ENCODE measurements around the gene GSTM5. TPM values are rescaled to one million over a fixed set of nuclear protein-coding genes. Genes with fewer than 3 reads are reported as not detected.

The GSTM5 gene
- total RNA-seq, 1 donor from 2014 or later: not detected

GRCh38 chr1:109716121-109716520, 4.1 kb downstream of the GSTM5 start:
- FAIRE-seq: no peak
- TF ChIP-seq EZH2 (IDR thresholded peaks at IDR 0.05; ENCODE audit: insufficient read depth, low read length) (no peak), CTCF (IDR thresholded peaks at IDR 0.05; ENCODE audit: insufficient read depth, low read depth, low read length) (no peak)
- H3K36me3 Mint-ChIP-seq (ENCODE audit: low read depth, unreplicated experiment): no peaks in the 10 kb centered on the region

GRCh38 chr1:109716570-109717090, 4.6 kb downstream of the GSTM5 start:
- H4K20me1 ChIP-seq (ENCODE audit: insufficient read depth, low read length): no peaks in the 10 kb centered on the region
- no peaks in the 10 kb centered on the region for H3K9me3 Mint-ChIP-seq (ENCODE audit: unreplicated experiment)
- H3K79me2 ChIP-seq (ENCODE audit: insufficient read depth, low read length): no peaks in the 10 kb centered on the region
- no peak for TF ChIP-seq CTCF (IDR thresholded peaks at IDR 0.05; ENCODE audit: insufficient read depth, low read depth, low read length)
- TF ChIP-seq EZH2 (IDR thresholded peaks at IDR 0.05; ENCODE audit: insufficient read depth, low read length): no peak
- peaks cover 43% of the 10 kb centered on the region for H3K27me3 Mint-ChIP-seq (ENCODE audit: low read depth, unreplicated experiment)
- H3K4me3 ChIP-seq (ENCODE audit: insufficient read depth, low read depth, low read length): no peak overlapping the region
- H3K4me1 Mint-ChIP-seq (ENCODE audit: low read depth, unreplicated experiment): peaks cover 4% of the 10 kb centered on the region
- no peaks in the 10 kb centered on the region for H3K27me3 ChIP-seq (ENCODE audit: insufficient read depth, low read length)
- H3K36me3 ChIP-seq (ENCODE audit: insufficient read depth, low read length): no peaks in the 10 kb centered on the region
- H3K4me2 ChIP-seq (ENCODE audit: low read length): no peak overlapping the region
- H3K36me3 Mint-ChIP-seq (ENCODE audit: low read depth, unreplicated experiment): no peaks in the 10 kb centered on the region
- no peaks in the 10 kb centered on the region for H3K9me3 ChIP-seq (ENCODE audit: insufficient read depth, low read depth, low read length)
- FAIRE-seq: no peak
- H3K4me3 Mint-ChIP-seq (ENCODE audit: unreplicated experiment): no peak overlapping the region
- no peak overlapping the region for H3K9ac ChIP-seq (ENCODE audit: low read length)
- no peak for DNase-seq (ENCODE audit: low read depth)
- H3K27ac ChIP-seq (ENCODE audit: low read depth, low read length): no peak overlapping the region
- no peak overlapping the region for H3K27ac Mint-ChIP-seq (ENCODE audit: unreplicated experiment)
- H2AFZ ChIP-seq (ENCODE audit: low read depth, low read length): no peak overlapping the region
- peaks cover 8% of the 10 kb centered on the region for H3K4me1 ChIP-seq (ENCODE audit: insufficient read depth, low read length)

More at GRCh38 chr1:109716121-109716520, 4.1 kb downstream of the GSTM5 start:
- H3K27ac Mint-ChIP-seq (ENCODE audit: unreplicated experiment): no peak overlapping the region
- no peaks in the 10 kb centered on the region for H3K9me3 Mint-ChIP-seq (ENCODE audit: unreplicated experiment)
- no peaks in the 10 kb centered on the region for H3K79me2 ChIP-seq (ENCODE audit: insufficient read depth, low read length)
- peaks cover 43% of the 10 kb centered on the region for H3K27me3 Mint-ChIP-seq (ENCODE audit: low read depth, unreplicated experiment)
- no peak overlapping the region for H3K27ac ChIP-seq (ENCODE audit: low read depth, low read length)
- H3K4me2 ChIP-seq (ENCODE audit: low read length): no peak overlapping the region
- no peaks in the 10 kb centered on the region for H3K27me3 ChIP-seq (ENCODE audit: insufficient read depth, low read length)
- no peak overlapping the region for H2AFZ ChIP-seq (ENCODE audit: low read depth, low read length)
- no peak overlapping the region for H3K9ac ChIP-seq (ENCODE audit: low read length)
- no peak for DNase-seq (ENCODE audit: low read depth)
- no peak overlapping the region for H3K4me3 ChIP-seq (ENCODE audit: insufficient read depth, low read depth, low read length)
- no peak overlapping the region for H3K4me3 Mint-ChIP-seq (ENCODE audit: unreplicated experiment)
- H3K4me1 ChIP-seq (ENCODE audit: insufficient read depth, low read length): peaks cover 8% of the 10 kb centered on the region
- peaks cover 4% of the 10 kb centered on the region for H3K4me1 Mint-ChIP-seq (ENCODE audit: low read depth, unreplicated experiment)
- no peaks in the 10 kb centered on the region for H3K36me3 ChIP-seq (ENCODE audit: insufficient read depth, low read length)
- H3K9me3 ChIP-seq (ENCODE audit: insufficient read depth, low read depth, low read length): no peaks in the 10 kb centered on the region
- H4K20me1 ChIP-seq (ENCODE audit: insufficient read depth, low read length): no peaks in the 10 kb centered on the region

- H4K20me1 ChIP-seq (ENCODE audit: insufficient read depth, low read length): no peaks in the 10 kb centered on the region
- Mint-ChIP-seq H3K4me3 (ENCODE audit: unreplicated experiment) (no peak overlapping the region), H3K27me3 (ENCODE audit: low read depth, unreplicated experiment) (peaks cover 43% of the 10 kb centered on the region), H3K27ac (ENCODE audit: unreplicated experiment) (no peak overlapping the region), H3K9me3 (ENCODE audit: unreplicated experiment) (no peaks in the 10 kb centered on the region), H3K36me3 (ENCODE audit: low read depth, unreplicated experiment) (no peaks in the 10 kb centered on the region), H3K4me1 (ENCODE audit: low read depth, unreplicated experiment) (peaks cover 4% of the 10 kb centered on the region)
- H3K27me3 ChIP-seq (ENCODE audit: insufficient read depth, low read length): no peaks in the 10 kb centered on the region
- no peaks in the 10 kb centered on the region for H3K9me3 ChIP-seq (ENCODE audit: insufficient read depth, low read depth, low read length)
- no peak overlapping the region for H3K9ac ChIP-seq (ENCODE audit: low read length)
- H2AFZ ChIP-seq (ENCODE audit: low read depth, low read length): no peak overlapping the region
- H3K36me3 ChIP-seq (ENCODE audit: insufficient read depth, low read length): no peaks in the 10 kb centered on the region
- H3K4me1 ChIP-seq (ENCODE audit: insufficient read depth, low read length): peaks cover 6% of the 10 kb centered on the region
- no peak overlapping the region for H3K4me3 ChIP-seq (ENCODE audit: insufficient read depth, low read depth, low read length)
- DNase-seq (ENCODE audit: low read depth) (no peak), FAIRE-seq (no peak)
- H3K79me2 ChIP-seq (ENCODE audit: insufficient read depth, low read length): no peaks in the 10 kb centered on the region
- H3K4me2 ChIP-seq (ENCODE audit: low read length): no peak overlapping the region
- no peak for TF ChIP-seq CTCF (IDR thresholded peaks at IDR 0.05; ENCODE audit: insufficient read depth, low read depth, low read length)
- no peak for TF ChIP-seq EZH2 (IDR thresholded peaks at IDR 0.05; ENCODE audit: insufficient read depth, low read length)
- no peak overlapping the region for H3K27ac ChIP-seq (ENCODE audit: low read depth, low read length)
These were observed 5.7 kb downstream of the GSTM5 start for GRCh38 chr1:109717729-109718128.
